ENCODE data around the gene NLRC4. TPM values are rescaled to one million over a fixed set of nuclear protein-coding genes. Genes with fewer than 3 reads are reported as not detected.
"Not testable (repeated sequence)": the region's sequence is repeated elsewhere in the genome, so short reads cannot be mapped to it uniquely, and the experiment has no call there.

Gene NLRC4
- under 1 TPM in 3 of 4 donors, not detected in 1; 0.44 to 0.91 (median 0.57) TPM for total RNA-seq

DNA sequence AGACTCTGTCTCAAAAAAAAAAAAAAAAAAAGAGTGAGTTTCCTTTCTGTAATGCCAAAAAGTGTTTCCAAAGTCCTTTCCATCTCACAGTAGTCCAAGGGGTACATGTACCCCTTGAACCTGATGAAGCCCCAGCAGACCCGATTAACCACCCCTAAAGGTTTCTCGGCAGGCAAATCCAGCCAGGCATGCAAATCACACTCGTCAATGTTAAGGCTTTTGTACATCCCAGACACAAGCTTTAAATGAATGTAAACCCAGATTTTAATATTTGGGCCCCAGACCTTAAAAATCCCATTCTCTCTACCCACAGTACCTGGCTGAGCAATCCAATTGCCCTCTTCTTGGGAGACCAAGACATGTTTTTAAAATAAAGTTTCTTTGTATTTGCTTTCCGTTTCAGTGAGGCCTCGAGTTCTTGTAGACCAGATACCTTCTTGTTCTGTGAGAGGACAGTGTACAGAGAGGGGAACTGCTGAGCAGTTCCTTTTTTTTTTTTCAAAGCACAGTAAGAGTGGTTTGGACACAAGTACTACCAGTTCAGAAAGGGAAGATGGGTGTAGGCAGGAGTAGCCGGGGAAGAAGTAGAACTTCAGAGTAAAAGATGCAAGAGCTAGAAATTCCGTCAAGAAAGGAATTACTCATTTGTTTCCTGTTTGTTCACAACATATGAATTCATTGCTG lies at the start of gene NLRC4:
Gene NLRC4 (minus strand): TSS at position 465 of the 684 bp plus-strand sequence. CDS start 8,111 bp downstream, outside the sequence.
- no peaks in the 10 kb centered on the region for H3K4me1 ChIP-seq
- WGBS, 2 donors, result 51 to 72% methylated on average over 7 of the region's 7 CpGs
- peak within 1 kb of the TSS in 2 of 4 donors; percentile 1 to 69 for H3K27ac ChIP-seq
- no peaks in the 10 kb centered on the region for H3K9me3 ChIP-seq
- intact Hi-C loops (cut with DNase I), result no loop called here
- DNase-seq, result no peak
- peaks cover 0 to 7% (median 0%) of the 10 kb centered on the region in 4 donors for H3K27me3 ChIP-seq
- peak within 1 kb of the TSS in 1 of 4 donors; percentile 26 for H3K4me3 ChIP-seq
- TF ChIP-seq CTCF (IDR thresholded peaks at IDR 0.05) (no peak), POLR2A (IDR thresholded peaks at IDR 0.05) (no peak)
- no peaks in the 10 kb centered on the region for H3K36me3 ChIP-seq

- no peak for TF ChIP-seq POLR2A (IDR thresholded peaks at IDR 0.05)
- no peak for TF ChIP-seq CTCF (IDR thresholded peaks at IDR 0.05)
- H3K36me3 ChIP-seq, result peaks cover 0 to 55% (median 0%) of the 10 kb centered on the region in 3 donors
- no peak overlapping the region for H3K27ac ChIP-seq
- H3K4me1 ChIP-seq, result no peaks in the 10 kb centered on the region
- H3K27me3 ChIP-seq, result no peaks in the 10 kb centered on the region
- WGBS, 2 donors, result 94 to 99% methylated on average over 7 of the region's 7 CpGs
- no peak overlapping the region for H3K4me3 ChIP-seq
- no peaks in the 10 kb centered on the region for H3K9me3 ChIP-seq
- DNase-seq, result no peak
- intact Hi-C loops (cut with DNase I), result no loop called here
These were observed 45.9 kb upstream of the NLRC4 start for GRCh38 chr2:32310577-32310976.

DNA sequence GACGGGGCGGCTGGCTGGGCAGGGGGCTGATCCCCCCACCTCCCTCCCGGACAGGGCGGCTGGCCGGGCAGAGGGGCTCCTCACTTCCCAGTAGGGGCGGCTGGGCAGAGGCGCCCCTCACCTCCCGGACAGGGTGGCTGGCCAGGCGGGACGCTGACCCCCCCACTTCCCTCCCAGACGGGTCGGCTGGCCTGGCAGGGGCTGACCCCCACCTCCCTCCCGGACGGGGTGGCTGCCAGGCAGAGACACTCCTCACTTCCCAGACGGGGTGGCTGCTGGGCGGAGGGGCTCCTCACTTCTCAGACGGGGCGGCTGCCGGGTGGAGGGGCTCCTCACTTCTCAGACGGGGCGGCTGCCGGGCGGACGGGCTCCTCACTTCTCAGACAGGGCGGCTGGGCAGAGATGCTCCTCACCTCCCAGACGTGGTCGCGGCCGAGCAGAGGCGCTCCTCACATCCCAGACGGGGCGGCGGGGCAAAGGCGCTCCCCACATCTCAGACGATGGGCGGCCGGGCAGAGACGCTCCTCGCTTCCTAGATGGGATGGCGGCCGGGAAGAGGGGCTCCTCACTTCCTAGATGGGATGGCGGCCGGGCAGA lies 29.4 kb upstream of the NLRC4 start:
- no CpG with 5 or more reads among the region's 43 CpGs for WGBS, 2 donors
- H3K9me3 ChIP-seq; DNase-seq; H3K4me3 ChIP-seq; H3K27ac ChIP-seq; intact Hi-C loops (cut with DNase I); H3K27me3 ChIP-seq: not testable (repeated sequence)
- Histone ChIP-seq H3K36me3 (peaks cover 4 to 83% (median 11%) of the 10 kb centered on the region in 3 donors), H3K4me1 (peaks cover 0 to 10% (median 8%) of the 10 kb centered on the region in 3 donors)

DNA sequence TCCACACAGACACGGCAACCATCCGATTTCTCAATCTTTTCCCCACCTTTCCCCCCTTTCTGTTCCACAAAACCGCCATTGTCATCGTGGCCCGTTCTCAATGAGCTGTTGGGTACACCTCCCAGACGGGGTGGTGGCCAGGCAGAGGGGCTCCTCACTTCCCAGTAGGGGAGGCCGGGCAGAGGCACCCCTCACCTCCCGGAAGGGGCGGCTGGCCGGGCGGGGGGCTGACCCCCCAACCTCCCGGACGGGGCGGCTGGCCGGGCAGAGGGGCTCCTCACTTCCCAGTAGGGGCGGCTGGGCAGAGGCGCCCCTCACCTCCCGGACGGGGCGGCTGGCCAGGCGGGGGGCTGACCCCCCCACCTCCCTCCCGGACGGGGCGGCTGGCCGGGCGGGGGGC lies 28.8 kb upstream of the NLRC4 start:
- DNase-seq; H3K9me3 ChIP-seq; H3K27ac ChIP-seq; intact Hi-C loops (cut with DNase I); H3K4me3 ChIP-seq; H3K27me3 ChIP-seq: not testable (repeated sequence)
- 98 to 100% methylated on average over 2 to 5 of the region's 26 CpGs for WGBS, 2 donors
- Histone ChIP-seq H3K4me1 (peaks cover 4 to 16% (median 12%) of the 10 kb centered on the region in 3 donors), H3K36me3 (peaks cover 4 to 78% (median 11%) of the 10 kb centered on the region in 3 donors)

DNA sequence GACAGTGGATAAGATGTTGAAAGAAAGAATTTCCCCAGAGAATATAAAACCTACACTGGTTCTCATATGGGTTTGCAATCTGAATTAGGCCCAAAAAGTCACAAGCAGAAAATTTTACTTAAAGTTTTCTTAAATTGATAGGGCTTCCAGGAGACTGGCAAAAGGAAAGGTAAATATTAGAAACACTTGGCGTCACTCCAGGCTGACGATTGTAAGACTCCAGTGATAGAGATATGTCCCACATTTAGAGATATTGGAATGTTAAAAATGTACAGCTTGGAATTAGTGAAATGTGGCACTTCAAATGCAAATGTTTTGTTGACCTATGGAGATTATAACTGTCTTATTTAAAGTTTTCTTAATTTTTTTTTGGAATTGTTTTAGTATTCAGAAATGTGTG lies 27.1 kb upstream of the NLRC4 start:
- H3K27ac ChIP-seq, result no peak overlapping the region
- WGBS, 2 donors, result 64 to 78% methylated on average over 2 of the region's 2 CpGs
- DNase-seq, result no peak
- H3K9me3 ChIP-seq, result no peaks in the 10 kb centered on the region
- TF ChIP-seq POLR2A (IDR thresholded peaks at IDR 0.05), result no peak
- no peak for TF ChIP-seq CTCF (IDR thresholded peaks at IDR 0.05)
- no peak overlapping the region for H3K4me3 ChIP-seq
- peaks cover 4 to 64% (median 11%) of the 10 kb centered on the region in 3 donors for H3K36me3 ChIP-seq
- peaks cover 4 to 23% (median 15%) of the 10 kb centered on the region in 3 donors for H3K4me1 ChIP-seq
- H3K27me3 ChIP-seq, result no peaks in the 10 kb centered on the region
- intact Hi-C loops (cut with DNase I), result no loop called here

GRCh38 chr2:32290000-32290339 lies 25.3 kb upstream of the NLRC4 start:
- intact Hi-C loops (cut with DNase I), result no loop called here
- no peak for DNase-seq
- Histone ChIP-seq H3K4me1 (peaks cover 4 to 29% (median 15%) of the 10 kb centered on the region in 3 donors), H3K9me3 (no peaks in the 10 kb centered on the region), H3K27ac (no peak overlapping the region), H3K4me3 (no peak overlapping the region), H3K27me3 (no peaks in the 10 kb centered on the region), H3K36me3 (peaks cover 1 to 51% (median 4%) of the 10 kb centered on the region in 3 donors)
- TF ChIP-seq POLR2A (IDR thresholded peaks at IDR 0.05) (no peak), CTCF (IDR thresholded peaks at IDR 0.05) (no peak)
- WGBS, 2 donors, result 79 to 80% methylated on average over 2 of the region's 2 CpGs
